K562 (cell line): Measurements from ENCODE around the gene NAA11. TPM values are rescaled to one million over a fixed set of nuclear protein-coding genes. Genes with fewer than 3 reads are reported as not detected.

Source experiments
- ADNP ChIP-seq: fragments of 200-800 bp; sonication (Bioruptor generic); IDR thresholded peaks from 2 replicates; pipeline ENCODE4 v1.6.1; 2016; ENCODE audit warnings: missing genetic modification characterization, missing compliant biosample characterization
- ATF7 ChIP-seq: fragments of 450-650 bp; IDR thresholded peaks from 2 replicates; pipeline ENCODE4 v1.7.1; 2014; ENCODE audit warnings: mild to moderate bottlenecking, moderate library complexity
- BHLHE40 ChIP-seq: IDR thresholded peaks from 2 replicates; pipeline ENCODE4 v1.6.1; 2011; ENCODE audit warnings: low read length, improper control_type of control experiment
- MYC ChIP-seq, 2 experiments: fragments of 250-450 bp in 1 of 2; sonication (Bioruptor Pico) in 1 of 2; IDR thresholded peaks; 2 replicates each; pipeline versions ENCODE4 v1.5.1 to v1.6.1; 2012 to 2021; ENCODE audit warnings: low read depth in 2 of 2, borderline replicate concordance in 1 of 2, improper control_type of control experiment in 1 of 2, low read length in 1 of 2, mild to moderate bottlenecking in 1 of 2, moderate library complexity in 1 of 2
- NCOA2 ChIP-seq, 2 experiments: fragments of 450-650 bp; IDR thresholded peaks; 2 replicates each; pipeline ENCODE4 v1.6.1; 2018; ENCODE audit warnings: mild to moderate bottlenecking in 2 of 2, moderate library complexity in 1 of 2; ENCODE audit not compliant: partially characterized antibody in 2 of 2
- SMARCA5 ChIP-seq: fragments of 450-650 bp; IDR thresholded peaks from 2 replicates; pipeline ENCODE4 v1.6.1; 2016
- ZFP1 ChIP-seq: fragments of 450-650 bp; formaldehyde crosslinking; IDR thresholded peaks from 2 replicates; pipeline ENCODE4 v1.4.0; 2020; ENCODE audit warnings: mild to moderate bottlenecking, mixed read lengths
- ZFX ChIP-seq: sonication (generic); formaldehyde crosslinking; IDR thresholded peaks from 2 replicates; pipeline ENCODE4 v1.8.0; 2022; ENCODE audit warnings: mild to moderate bottlenecking, missing genetic modification reagents, moderate library complexity
- ZNF134 ChIP-seq: fragments of 250-450 bp; sonication (Bioruptor Pico); conservative IDR thresholded peaks from 2 replicates; pipeline ENCODE4 v1.4.0; 2020
- polyA plus RNA-seq, 8 experiments: library from polyadenylated mRNA; depleted of rRNA in 4 of 8; stranded (reverse) in 5 of 8; unstranded in 3 of 8; fragments of >200 nt; fragmentation: Nextera tagmentation in 2 of 8; fragmentation: Illumina TruSeq in 1 of 8; extraction: Ambion mirVana in 2 of 8; extraction: Trizol in 1 of 8; gene quantifications; 2 replicates each; pipeline versions ENCODE4 v1.2.1 to v1.2.3, GENCODE V29; 2011 to 2014; ENCODE audit warnings: inconsistent platforms in 1 of 8, missing spikeins in 1 of 8
- total RNA-seq, 7 experiments: library from RNA; depleted of rRNA in 6 of 7; stranded (reverse); fragments of >200 nt in 6 of 7; fragmentation: Illumina TruSeq in 2 of 7; extraction: Trizol in 2 of 7; gene quantifications; 2 replicates each; pipeline versions ENCODE4 v1.2.1 to v1.2.3, GENCODE V29; 2011 to 2021; ENCODE audit warnings: low replicate concordance in 1 of 7
- TF ChIP-seq, protein P1 (sequence below), 3 experiments: fragments of 200-800 bp in 1 of 3; fragments of 250-450 bp in 1 of 3; fragments of 450-650 bp in 1 of 3; sonication (Bioruptor Pico) in 1 of 3; sonication (Bioruptor generic) in 1 of 3; formaldehyde crosslinking in 1 of 3; IDR thresholded peaks; 2 replicates each; pipeline versions ENCODE4 v1.6.1 to v1.8.0; 2016 to 2022; ENCODE audit warnings: mild to moderate bottlenecking in 2 of 3, missing genetic modification characterization in 2 of 3, missing compliant biosample characterization in 1 of 3, moderate library complexity in 1 of 3
- TF ChIP-seq, protein P2 (sequence below): sonication (generic); formaldehyde crosslinking; IDR thresholded peaks from 2 replicates; pipeline ENCODE4 v1.8.1; 2023; ENCODE audit warnings: missing genetic modification reagents, mild to moderate bottlenecking, borderline replicate concordance
- TF ChIP-seq, protein P3 (sequence below), 2 experiments: fragments of 450-650 bp; IDR thresholded peaks; 2 replicates each; pipeline ENCODE4 v1.6.1; 2018; ENCODE audit warnings: mild to moderate bottlenecking in 2 of 2, low read depth in 1 of 2; ENCODE audit not compliant: partially characterized antibody in 2 of 2
- TF ChIP-seq, protein P4 (sequence below): fragments of 450-650 bp; IDR thresholded peaks from 2 replicates; pipeline ENCODE4 v1.6.1; 2014; ENCODE audit warnings: low read depth, mild to moderate bottlenecking, moderate library complexity, borderline replicate concordance

The NAA11 gene
- total and polyA plus RNA-seq, 9 of the 15 experiments (the other 6 are each of a cell fraction or from before 2014, with no cell fraction given): 17.1 to 34.6 (median 23.1) TPM

DNA sequence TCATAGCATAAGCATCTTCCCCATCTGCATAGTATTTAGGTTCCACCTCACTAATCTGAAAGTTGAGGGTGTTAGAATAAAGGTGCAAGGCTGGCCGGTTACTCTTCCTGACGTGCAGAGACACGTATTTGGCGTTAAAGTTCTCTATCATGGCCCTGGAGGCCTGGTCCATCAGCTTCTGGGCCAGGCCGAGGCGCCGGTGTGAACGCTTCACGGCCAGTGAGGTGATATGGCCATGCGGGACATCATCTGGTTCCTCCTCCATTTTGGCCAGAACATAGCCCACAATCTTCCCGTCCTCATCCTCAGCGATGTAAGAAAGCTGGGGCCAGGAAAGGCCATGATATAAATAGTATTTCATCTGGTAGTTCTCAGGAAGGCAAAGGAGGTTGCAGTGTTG is 425 bp downstream of the NAA11 start (continued):
- TF ChIP-seq, protein P1, sequence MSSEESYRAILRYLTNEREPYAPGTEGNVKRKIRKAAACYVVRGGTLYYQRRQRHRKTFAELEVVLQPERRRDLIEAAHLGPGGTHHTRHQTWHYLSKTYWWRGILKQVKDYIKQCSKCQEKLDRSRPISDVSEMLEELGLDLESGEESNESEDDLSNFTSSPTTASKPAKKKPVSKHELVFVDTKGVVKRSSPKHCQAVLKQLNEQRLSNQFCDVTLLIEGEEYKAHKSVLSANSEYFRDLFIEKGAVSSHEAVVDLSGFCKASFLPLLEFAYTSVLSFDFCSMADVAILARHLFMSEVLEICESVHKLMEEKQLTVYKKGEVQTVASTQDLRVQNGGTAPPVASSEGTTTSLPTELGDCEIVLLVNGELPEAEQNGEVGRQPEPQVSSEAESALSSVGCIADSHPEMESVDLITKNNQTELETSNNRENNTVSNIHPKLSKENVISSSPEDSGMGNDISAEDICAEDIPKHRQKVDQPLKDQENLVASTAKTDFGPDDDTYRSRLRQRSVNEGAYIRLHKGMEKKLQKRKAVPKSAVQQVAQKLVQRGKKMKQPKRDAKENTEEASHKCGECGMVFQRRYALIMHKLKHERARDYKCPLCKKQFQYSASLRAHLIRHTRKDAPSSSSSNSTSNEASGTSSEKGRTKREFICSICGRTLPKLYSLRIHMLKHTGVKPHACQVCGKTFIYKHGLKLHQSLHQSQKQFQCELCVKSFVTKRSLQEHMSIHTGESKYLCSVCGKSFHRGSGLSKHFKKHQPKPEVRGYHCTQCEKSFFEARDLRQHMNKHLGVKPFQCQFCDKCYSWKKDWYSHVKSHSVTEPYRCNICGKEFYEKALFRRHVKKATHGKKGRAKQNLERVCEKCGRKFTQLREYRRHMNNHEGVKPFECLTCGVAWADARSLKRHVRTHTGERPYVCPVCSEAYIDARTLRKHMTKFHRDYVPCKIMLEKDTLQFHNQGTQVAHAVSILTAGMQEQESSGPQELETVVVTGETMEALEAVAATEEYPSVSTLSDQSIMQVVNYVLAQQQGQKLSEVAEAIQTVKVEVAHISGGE (CRISPR knock-in tag; IDR thresholded peaks at IDR 0.05): no peak
- no peak for TF ChIP-seq BHLHE40
- TF ChIP-seq, protein P2, sequence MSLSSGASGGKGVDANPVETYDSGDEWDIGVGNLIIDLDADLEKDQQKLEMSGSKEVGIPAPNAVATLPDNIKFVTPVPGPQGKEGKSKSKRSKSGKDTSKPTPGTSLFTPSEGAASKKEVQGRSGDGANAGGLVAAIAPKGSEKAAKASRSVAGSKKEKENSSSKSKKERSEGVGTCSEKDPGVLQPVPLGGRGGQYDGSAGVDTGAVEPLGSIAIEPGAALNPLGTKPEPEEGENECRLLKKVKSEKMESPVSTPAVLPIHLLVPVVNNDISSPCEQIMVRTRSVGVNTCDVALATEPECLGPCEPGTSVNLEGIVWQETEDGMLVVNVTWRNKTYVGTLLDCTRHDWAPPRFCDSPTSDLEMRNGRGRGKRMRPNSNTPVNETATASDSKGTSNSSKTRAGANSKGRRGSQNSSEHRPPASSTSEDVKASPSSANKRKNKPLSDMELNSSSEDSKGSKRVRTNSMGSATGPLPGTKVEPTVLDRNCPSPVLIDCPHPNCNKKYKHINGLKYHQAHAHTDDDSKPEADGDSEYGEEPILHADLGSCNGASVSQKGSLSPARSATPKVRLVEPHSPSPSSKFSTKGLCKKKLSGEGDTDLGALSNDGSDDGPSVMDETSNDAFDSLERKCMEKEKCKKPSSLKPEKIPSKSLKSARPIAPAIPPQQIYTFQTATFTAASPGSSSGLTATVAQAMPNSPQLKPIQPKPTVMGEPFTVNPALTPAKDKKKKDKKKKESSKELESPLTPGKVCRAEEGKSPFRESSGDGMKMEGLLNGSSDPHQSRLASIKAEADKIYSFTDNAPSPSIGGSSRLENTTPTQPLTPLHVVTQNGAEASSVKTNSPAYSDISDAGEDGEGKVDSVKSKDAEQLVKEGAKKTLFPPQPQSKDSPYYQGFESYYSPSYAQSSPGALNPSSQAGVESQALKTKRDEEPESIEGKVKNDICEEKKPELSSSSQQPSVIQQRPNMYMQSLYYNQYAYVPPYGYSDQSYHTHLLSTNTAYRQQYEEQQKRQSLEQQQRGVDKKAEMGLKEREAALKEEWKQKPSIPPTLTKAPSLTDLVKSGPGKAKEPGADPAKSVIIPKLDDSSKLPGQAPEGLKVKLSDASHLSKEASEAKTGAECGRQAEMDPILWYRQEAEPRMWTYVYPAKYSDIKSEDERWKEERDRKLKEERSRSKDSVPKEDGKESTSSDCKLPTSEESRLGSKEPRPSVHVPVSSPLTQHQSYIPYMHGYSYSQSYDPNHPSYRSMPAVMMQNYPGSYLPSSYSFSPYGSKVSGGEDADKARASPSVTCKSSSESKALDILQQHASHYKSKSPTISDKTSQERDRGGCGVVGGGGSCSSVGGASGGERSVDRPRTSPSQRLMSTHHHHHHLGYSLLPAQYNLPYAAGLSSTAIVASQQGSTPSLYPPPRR (CRISPR knock-in tag): no peak
- TF ChIP-seq ZNF134: no peak
- TF ChIP-seq, protein P3, sequence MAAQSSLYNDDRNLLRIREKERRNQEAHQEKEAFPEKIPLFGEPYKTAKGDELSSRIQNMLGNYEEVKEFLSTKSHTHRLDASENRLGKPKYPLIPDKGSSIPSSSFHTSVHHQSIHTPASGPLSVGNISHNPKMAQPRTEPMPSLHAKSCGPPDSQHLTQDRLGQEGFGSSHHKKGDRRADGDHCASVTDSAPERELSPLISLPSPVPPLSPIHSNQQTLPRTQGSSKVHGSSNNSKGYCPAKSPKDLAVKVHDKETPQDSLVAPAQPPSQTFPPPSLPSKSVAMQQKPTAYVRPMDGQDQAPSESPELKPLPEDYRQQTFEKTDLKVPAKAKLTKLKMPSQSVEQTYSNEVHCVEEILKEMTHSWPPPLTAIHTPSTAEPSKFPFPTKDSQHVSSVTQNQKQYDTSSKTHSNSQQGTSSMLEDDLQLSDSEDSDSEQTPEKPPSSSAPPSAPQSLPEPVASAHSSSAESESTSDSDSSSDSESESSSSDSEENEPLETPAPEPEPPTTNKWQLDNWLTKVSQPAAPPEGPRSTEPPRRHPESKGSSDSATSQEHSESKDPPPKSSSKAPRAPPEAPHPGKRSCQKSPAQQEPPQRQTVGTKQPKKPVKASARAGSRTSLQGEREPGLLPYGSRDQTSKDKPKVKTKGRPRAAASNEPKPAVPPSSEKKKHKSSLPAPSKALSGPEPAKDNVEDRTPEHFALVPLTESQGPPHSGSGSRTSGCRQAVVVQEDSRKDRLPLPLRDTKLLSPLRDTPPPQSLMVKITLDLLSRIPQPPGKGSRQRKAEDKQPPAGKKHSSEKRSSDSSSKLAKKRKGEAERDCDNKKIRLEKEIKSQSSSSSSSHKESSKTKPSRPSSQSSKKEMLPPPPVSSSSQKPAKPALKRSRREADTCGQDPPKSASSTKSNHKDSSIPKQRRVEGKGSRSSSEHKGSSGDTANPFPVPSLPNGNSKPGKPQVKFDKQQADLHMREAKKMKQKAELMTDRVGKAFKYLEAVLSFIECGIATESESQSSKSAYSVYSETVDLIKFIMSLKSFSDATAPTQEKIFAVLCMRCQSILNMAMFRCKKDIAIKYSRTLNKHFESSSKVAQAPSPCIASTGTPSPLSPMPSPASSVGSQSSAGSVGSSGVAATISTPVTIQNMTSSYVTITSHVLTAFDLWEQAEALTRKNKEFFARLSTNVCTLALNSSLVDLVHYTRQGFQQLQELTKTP (IDR thresholded peaks at IDR 0.05; ENCODE audit: low read depth in 1 of 2, partially characterized antibody in 2 of 2): no peak
- TF ChIP-seq, protein P4, sequence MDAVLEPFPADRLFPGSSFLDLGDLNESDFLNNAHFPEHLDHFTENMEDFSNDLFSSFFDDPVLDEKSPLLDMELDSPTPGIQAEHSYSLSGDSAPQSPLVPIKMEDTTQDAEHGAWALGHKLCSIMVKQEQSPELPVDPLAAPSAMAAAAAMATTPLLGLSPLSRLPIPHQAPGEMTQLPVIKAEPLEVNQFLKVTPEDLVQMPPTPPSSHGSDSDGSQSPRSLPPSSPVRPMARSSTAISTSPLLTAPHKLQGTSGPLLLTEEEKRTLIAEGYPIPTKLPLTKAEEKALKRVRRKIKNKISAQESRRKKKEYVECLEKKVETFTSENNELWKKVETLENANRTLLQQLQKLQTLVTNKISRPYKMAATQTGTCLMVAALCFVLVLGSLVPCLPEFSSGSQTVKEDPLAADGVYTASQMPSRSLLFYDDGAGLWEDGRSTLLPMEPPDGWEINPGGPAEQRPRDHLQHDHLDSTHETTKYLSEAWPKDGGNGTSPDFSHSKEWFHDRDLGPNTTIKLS: no peak
- TF ChIP-seq NCOA2 (IDR thresholded peaks at IDR 0.05; ENCODE audit: partially characterized antibody in 2 of 2): no peak
- TF ChIP-seq ZFX (CRISPR knock-in tag): peak; percentile 54
- no peak for TF ChIP-seq MYC (IDR thresholded peaks at IDR 0.05; ENCODE audit: low read depth, low read length)
- TF ChIP-seq MYC (CRISPR knock-in tag; IDR thresholded peaks at IDR 0.05; ENCODE audit: borderline replicate concordance, low read depth): no peak
- no peak for TF ChIP-seq ADNP
- no peak for TF ChIP-seq SMARCA5
- TF ChIP-seq ATF7: no peak
- no peak for TF ChIP-seq ZFP1 (CRISPR knock-in tag)
